GM18868 (cell line): ENCODE measurements around the gene NPIPB2.

Source experiments
- ATAC-seq: cut with Tn5 transposase; IDR thresholded peaks from one replicate; pipeline ENCODE4 v1.9.1; 2021; ENCODE audit warnings: mild to moderate bottlenecking, moderate library complexity; ENCODE audit not compliant: unreplicated experiment

NPIPB2 gene

DNA sequence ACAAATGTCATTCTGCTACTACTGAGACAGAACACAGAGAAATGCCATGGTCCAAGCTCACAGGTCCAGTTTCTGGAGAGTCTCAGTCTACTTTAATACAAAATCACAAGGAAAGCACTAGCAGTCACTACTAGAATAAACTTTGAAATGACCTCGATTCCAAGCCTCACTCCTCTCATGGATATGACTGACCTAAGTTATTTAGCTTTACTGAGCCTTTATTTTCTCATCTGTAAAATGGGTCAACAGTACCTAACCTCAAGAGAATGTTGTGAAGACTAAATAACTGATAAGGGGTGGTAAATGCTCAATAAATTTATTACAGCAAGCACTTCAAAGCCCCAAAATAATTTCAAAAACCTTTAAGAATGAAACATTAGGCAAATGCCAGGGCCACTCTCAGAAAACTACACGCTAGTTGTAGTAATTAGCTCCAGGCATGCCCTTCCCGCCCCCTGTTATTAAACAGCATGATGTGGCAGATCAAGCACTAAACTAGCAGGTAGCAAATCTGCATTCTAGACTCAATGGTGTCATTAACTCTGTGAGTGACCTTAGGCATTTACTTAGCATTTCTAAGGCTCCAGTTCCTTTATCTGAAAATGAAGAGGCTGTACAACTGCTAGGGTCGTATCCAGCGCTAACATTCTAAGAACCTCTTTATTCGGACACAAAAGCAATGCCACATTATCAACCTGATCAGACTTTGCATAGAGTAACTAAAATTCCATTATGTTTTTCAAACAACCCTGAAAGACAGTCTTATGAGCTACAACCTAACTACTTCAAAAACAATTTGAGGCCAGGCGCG is 34.5 kb downstream of the NPIPB2 start:
- ATAC-seq: no peak

DNA sequence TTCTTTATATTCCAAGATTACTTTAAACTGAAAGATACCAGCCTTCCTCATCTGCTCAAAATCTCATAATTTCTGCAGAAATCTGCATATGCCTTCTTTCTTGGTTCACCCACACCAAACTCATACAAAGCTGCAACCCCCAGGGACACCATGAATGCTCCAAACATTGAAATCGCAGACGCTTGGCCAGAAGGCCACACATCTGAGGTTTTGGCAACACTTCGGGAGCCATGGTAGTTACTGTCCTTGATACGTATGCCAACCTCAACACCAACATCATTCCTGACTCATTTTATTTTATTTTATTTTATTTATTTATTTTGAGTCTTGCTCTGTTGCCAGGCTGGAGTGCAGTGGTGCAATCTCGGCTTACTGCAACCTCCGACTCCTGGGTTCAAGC is 37.9 kb downstream of the NPIPB2 start:
- ATAC-seq: no peak

DNA sequence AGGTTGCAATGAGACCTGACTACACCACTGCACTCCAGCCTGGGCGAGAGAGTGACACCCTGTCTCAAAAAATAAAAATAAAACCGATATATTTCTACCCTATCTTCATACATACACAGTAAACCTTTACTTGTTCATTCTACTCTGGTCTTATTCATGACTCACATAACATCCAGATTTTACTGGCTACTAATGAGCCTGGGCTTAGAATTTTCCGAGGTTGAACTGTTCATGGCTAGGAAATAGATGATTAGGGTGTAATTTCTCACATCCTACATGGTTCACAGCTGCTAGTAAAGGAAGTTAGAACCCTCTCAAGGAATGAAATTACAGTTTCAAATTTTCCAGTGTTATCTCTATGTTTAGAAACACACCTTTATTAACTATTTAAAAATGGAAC is 40.8 kb downstream of the NPIPB2 start:
- ATAC-seq: no peak

DNA sequence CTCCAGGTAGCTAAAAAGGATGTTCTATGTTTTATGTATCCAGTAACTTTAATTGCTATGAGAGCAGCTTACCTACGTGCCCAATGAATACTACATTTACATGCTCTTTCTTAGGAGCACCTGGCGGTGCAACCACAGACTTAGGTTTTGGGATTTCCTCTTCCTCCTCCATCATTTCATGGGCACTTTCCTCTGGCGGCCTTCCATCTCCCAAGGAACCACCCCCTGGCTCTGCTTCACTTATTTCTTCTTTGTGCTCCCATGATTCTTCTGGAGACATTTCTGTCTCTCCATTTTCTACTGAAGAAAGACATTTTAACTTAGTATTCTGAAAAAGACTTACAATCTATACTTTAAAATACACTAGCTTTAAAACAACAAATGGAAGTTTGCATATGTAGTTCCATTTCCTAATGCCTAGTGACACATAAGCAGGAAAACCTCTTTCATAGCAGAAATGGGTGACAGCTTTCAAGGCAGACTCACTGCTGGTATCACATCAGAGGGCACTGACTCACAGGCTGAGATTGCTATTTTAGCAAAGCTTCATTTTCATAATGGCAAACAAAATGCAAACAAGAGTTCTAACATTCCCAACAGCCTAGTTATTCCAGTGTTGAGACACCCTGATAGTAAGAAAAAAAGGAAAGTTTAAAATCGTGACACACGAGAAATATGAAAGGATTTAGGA is 45.2 kb downstream of the NPIPB2 start:
- no peak for ATAC-seq

DNA sequence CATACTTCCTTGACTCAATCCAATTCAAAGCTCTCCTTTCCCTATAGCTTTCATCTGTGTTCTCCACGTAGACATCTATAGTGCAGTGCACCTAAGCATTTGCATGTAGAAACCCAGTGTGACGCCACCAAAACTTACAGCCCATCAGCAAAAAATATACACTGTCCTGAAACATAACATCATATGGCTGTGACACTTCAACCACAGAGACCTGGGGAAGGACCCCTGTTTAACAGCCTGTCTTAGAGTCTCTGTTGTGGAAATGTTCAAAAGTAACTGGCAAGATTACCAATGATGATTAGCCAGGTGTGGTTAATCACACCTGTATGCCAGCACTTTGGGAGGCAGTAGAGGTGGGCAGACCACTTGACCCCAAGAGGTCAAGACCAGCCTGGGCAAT is 48.3 kb downstream of the NPIPB2 start:
- ATAC-seq: no peak

DNA sequence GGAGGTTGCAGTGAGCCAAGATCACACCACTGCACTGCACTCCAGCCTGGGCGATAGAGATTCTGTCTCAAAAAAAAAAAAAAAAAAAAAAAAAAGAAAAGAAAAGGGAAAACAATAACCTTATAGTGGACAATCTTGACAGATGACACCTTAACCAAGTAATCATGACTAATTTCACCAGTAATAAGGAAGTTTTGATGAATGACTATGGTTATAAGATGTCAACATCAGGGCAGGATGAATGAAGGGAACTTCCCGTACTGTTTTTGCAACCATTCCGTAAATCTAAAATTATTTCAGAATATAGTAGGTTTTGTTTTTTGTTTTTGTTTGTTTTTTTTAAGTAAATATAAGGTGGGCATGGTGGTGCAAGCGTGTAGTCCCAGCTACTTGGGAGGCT is 49.1 kb downstream of the NPIPB2 start:
- ATAC-seq: no peak

DNA sequence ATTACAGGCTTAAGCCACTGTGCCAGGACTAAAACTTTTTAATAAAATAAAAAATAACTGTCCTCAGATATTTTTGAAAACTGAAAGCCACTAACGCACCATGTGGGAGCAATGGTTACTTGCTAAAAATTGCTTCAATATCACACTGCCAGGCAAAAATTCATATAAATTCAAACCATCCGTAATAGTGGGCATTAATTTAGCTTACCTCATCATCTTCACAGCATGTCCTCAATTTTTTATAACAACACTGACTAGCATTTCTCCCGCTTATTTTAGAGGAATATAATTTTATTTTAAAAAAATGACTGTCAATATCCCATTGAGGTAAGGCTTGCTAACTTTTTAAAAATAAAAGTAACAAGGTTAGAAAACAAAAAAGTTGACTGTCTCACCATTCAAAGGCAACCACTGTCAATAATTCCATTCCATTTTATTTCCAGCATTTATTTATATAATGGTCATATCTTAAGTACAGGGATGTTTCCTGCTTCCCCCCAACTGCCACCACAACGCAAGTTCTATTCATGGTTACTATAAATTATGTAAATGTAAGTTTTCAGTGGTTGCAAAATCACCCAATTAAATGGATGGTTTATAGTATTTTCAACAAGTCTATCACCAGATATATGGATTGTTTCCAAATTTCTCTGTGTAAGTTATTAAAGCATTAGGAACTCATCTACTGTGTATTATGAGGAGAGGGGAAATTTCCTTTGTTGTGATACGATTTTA is 51.4 kb downstream of the NPIPB2 start:
- no peak for ATAC-seq

DNA sequence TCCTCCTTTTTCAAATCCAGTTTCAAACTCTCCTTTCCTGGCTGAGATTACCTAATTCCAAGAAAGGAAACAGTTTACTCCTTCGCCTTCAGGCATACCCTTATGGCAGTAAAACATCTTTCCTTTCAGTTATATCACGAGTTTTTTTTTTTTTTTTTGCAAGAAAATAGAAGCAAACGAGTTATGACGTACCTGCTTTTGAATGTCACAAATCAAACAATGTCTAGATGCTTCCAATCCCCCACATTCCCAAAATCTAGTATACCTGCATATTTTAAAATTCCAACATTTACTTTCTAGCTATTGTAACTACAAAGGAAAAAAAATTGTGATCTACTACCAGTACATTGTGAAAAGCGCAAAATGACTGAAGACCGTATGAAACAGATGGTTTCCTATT is 55.0 kb downstream of the NPIPB2 start:
- ATAC-seq: no peak

DNA sequence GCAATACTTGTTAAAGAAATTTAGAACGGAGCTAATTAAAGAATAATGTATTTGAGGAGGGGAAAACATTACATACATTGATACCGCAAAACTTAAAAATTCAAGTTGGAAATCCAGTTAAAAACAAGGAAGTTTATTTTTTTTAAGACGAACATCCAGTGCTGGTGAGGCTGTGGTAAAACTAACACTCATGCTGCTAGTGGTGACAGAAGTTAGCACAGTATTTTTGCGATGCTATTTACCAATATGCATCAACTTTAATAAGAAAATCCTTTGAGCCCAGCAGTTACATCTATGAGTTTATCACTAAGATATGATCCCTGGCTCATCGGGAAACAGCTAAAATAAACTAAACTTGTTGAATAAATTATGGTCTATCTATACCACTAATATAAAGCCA is 57.8 kb downstream of the NPIPB2 start:
- no peak for ATAC-seq

DNA sequence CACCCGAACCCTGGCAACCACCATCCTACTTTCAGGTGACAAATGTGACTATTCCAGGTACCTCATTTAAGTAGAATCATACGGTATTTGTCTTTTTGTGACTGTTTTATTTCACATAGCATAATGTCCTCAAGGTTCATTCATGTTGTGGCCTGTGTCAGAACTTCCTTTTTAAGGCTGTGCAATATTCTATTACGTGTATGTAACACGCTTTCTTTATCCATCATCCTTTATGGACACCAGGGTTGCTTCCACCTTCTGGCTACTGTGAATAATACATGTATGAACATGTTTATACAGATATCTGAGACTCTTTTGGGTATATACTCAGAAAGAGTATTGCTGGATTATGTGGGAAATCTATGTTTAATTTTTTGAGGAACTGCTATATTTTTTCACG is 61.8 kb downstream of the NPIPB2 start:
- no peak for ATAC-seq

DNA sequence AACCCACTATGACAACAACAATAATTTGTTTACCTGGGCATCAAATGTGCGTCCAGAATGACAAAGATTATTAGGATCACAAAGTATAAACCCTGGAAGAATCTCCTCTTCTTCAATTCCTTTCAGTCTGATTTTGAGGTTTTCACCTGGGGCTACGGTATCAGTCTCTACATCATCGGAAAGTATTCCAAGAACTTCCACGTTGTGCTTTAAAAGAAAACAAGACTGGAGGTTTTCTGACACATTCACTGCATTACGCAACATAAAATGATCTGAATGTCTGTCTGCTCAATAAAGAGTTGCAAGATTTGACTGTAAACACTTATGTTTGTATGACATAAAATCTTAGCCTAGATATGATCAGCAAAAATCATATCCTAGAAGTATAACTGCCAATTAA is 64.5 kb downstream of the NPIPB2 start:
- no peak for ATAC-seq
